ENCODE measurements around the gene CTNNBL1.

Gene CTNNBL1

DNA sequence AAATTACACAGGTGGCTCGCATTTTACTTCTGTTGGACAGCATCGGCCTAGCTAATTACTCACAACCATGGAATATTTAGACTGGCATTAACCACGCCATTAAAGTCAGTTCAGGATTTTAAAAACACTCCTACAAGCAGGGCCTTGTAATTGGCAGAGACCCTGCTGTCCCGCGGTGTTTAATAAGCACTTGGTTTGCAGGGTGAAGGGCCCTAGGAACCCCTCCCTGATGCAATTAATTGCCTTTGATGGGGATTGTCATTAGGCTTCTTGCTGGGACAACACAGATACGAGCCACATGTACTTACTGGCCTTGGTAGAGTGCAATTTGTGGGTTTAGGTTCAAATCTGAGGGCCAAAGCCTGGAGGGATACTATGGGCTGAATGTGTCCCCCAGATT lies 201.3 kb downstream of the CTNNBL1 start:
- no peaks in the 10 kb centered on the region for H3K9me3 ChIP-seq (replicated peaks in 1 of 11)
- no peak for TF ChIP-seq Cebpa-rat (IDR thresholded peaks at IDR 0.05)
- H3K4me2 ChIP-seq: no peak overlapping the region
- H3K27ac ChIP-seq: no peak overlapping the region
- H3K4me1 ChIP-seq: peaks cover 0 to 11% (median 7%) of the 10 kb centered on the region in 10 experiments; a peak in 11 of 20 replicates
- H3K36me3 ChIP-seq: no peaks in the 10 kb centered on the region
- H3K27me3 ChIP-seq: no peaks in the 10 kb centered on the region; a peak in 1 of 22 replicates
- peaks cover 0 to 3% (median 0%) of the 10 kb centered on the region in 11 experiments; a peak in 2 of 22 replicates for H4K20me1 ChIP-seq
- no peak overlapping the region for H3K4me3 ChIP-seq
- no peak overlapping the region for H3K9ac ChIP-seq

DNA sequence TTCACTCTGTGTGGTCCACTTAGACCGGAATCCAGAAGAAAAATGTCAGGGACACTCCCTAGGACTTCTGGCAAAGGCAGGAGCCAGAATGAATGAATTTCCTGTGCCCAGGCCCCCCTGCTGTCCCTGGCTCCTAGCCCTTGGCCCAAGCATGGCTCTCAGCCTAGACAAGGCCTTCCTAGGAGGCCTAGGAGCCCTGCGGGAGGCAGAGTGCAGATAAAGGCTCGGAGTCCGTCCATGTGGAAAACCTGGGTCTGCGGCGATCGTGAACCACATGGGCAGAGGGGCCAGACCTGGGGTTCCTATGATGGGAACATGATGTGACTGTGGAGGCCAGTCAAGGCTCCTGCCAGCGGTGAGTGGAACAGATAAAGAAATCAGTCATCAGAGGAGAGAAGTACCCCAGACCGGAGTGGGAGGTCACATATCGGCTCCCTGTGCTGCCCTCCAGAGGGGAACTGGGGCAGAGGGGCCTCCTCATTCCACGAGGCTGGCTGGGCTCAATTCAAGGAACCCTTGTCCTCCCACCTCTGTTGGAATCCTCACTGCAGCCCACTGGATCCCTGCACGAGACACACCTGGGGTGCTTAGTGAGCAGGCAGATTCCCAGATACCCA lies 203.2 kb downstream of the CTNNBL1 start:
- Histone ChIP-seq H3K9ac (no peak overlapping the region), H3K4me3 (no peak overlapping the region), H4K20me1 (peaks cover 0 to 8% (median 0%) of the 10 kb centered on the region in 11 experiments; a peak in 5 of 22 replicates), H3K4me2 (no peak overlapping the region), H3K9me3 (replicated peaks in 1 of 11) (no peaks in the 10 kb centered on the region), H3K27ac (no peak overlapping the region), H3K36me3 (no peaks in the 10 kb centered on the region), H3K4me1 (peaks cover 0 to 11% (median 7%) of the 10 kb centered on the region in 10 experiments; a peak in 11 of 20 replicates), H3K27me3 (peaks cover 3 to 14% (median 9%) of the 10 kb centered on the region in 11 experiments)
- no peak for TF ChIP-seq Cebpa-rat (IDR thresholded peaks at IDR 0.05)

DNA sequence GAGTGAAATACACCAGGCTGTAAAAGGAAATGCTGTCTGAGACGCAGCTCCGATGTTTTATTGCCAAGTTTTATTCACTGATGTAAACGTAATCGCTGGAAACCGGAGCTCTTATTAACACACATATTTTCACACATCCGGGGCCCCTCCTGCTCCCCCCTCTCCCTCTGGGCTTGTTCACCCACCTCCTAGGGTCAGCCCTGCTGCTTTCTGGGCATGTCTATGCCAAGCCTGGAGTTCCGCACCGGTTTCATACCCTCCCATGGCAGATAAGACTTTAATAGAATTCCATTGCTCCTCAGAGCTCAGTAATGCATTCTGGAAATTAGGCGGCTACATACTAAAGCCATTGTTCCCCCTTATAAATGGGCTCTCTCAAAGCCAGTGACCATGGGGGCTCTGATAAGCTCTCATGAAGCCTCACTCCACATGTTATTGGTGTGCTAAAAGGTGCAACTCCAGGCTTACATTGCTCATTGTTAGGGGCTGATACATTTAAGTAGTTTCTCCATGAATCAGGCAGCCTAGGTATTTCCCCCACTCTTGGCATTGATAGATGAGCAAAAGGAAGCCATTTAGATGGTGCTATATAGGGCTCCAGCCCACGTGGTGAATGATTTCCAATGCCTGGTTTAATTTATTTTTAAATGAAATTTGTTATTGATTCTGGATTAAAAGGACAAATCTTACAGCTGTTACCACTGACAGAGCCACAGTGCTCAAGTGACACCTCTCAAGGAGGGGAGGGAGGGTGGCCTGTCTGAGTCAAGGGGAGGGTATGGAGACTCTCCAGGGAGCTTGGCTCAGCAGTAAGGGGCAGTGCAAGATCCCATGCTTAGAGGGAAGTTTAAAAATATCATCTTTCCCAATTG lies 204.6 kb downstream of the CTNNBL1 start:
- H3K27me3 ChIP-seq: peaks cover 17 to 28% (median 23%) of the 10 kb centered on the region in 11 experiments
- H3K9me3 ChIP-seq (replicated peaks in 1 of 11): no peaks in the 10 kb centered on the region
- peaks cover 0 to 12% (median 7%) of the 10 kb centered on the region in 10 experiments; a peak in 12 of 20 replicates for H3K4me1 ChIP-seq
- H3K27ac ChIP-seq: no peak overlapping the region
- no peaks in the 10 kb centered on the region for H3K36me3 ChIP-seq
- no peak for TF ChIP-seq Cebpa-rat (IDR thresholded peaks at IDR 0.05)
- no peak overlapping the region for H3K4me2 ChIP-seq
- no peak overlapping the region for H3K4me3 ChIP-seq
- H3K9ac ChIP-seq: no peak overlapping the region
- H4K20me1 ChIP-seq: peaks cover 0 to 13% (median 0%) of the 10 kb centered on the region in 11 experiments; a peak in 9 of 22 replicates

DNA sequence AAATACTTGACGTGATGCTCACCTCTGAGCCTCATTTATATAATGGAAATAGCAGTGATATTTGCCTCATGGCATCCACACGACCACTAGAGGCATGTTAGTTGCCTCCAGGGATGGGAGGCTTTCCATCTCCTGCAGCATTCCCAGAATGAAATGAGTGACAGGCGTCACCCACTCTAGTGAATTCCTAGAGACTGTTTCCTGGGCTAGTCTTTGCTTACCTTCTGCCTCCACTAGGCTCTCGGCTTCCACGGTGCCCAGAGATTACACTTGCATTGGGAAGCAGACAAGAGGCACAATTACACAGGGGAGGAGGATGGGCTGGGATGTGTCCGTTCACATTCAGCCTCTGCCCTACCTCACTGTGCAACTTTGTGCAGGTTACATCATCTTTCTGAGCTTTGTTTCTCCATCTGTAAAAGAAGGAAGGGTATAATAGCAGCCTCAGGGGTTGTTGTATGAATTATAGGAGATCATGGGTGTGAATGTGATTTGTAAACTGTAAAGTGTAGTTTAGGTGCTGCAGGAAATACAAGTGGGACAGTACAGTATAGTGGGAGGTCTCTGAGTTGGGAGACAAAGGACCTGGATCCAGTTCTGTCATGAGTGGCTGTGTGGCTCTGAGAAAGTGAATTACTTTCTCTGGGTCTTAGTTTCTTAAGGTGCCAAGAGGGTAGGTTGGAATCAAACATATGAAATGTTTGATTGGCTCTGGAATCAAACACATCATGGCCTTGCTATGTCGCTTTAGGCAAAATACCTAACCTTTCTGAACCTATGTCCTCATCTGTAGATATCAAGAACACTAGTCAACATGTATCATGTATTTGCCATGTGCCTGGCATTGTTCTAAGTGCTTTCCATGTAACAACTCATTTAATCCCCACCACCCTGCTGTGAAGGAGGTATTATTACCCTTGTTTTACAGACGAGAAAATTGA lies 205.5 kb downstream of the CTNNBL1 start:
- Histone ChIP-seq H3K9me3 (replicated peaks in 1 of 11) (no peaks in the 10 kb centered on the region), H3K4me2 (no peak overlapping the region), H4K20me1 (peaks cover 0 to 21% (median 0%) of the 10 kb centered on the region in 11 experiments; a peak in 9 of 22 replicates), H3K4me1 (peaks cover 0 to 9% (median 2%) of the 10 kb centered on the region in 10 experiments; a peak in 12 of 20 replicates), H3K27me3 (peaks cover 26 to 37% (median 32%) of the 10 kb centered on the region in 11 experiments), H3K27ac (no peak overlapping the region), H3K4me3 (no peak overlapping the region), H3K36me3 (no peaks in the 10 kb centered on the region), H3K9ac (no peak overlapping the region)
- TF ChIP-seq Cebpa-rat (IDR thresholded peaks at IDR 0.05): no peak

DNA sequence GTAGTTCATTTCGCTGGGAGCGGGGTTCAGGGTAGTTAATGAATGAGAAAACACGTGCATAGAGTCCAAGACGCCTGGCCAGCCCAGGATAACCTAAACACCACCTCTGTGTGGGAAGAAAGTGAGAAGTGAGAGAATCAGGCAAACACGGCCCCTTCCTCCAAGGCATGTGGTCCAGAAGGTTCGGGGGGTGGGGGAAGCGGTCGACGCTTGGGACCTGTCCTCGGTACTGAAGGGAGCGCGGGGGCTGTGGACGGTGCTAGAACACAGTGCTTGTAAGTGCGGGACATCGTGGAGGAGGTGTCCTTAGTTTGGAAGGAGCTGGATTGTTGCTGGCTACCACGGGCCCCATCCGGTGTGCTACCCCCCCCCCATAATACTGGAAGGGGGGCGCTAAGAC lies 207.4 kb downstream of the CTNNBL1 start:
- Histone ChIP-seq H4K20me1 (peaks cover 0 to 33% (median 6%) of the 10 kb centered on the region in 11 experiments; a peak in 9 of 22 replicates), H3K9me3 (replicated peaks in 1 of 11) (no peaks in the 10 kb centered on the region), H3K4me1 (peaks cover 0 to 7% (median 0%) of the 10 kb centered on the region in 10 experiments; a peak in 2 of 20 replicates), H3K4me2 (no peak overlapping the region), H3K9ac (no peak overlapping the region), H3K36me3 (no peaks in the 10 kb centered on the region), H3K27me3 (peaks cover 39 to 55% (median 48%) of the 10 kb centered on the region in 11 experiments), H3K4me3 (no peak overlapping the region), H3K27ac (no peak overlapping the region)
- TF ChIP-seq Cebpa-rat (IDR thresholded peaks at IDR 0.05): no peak

DNA sequence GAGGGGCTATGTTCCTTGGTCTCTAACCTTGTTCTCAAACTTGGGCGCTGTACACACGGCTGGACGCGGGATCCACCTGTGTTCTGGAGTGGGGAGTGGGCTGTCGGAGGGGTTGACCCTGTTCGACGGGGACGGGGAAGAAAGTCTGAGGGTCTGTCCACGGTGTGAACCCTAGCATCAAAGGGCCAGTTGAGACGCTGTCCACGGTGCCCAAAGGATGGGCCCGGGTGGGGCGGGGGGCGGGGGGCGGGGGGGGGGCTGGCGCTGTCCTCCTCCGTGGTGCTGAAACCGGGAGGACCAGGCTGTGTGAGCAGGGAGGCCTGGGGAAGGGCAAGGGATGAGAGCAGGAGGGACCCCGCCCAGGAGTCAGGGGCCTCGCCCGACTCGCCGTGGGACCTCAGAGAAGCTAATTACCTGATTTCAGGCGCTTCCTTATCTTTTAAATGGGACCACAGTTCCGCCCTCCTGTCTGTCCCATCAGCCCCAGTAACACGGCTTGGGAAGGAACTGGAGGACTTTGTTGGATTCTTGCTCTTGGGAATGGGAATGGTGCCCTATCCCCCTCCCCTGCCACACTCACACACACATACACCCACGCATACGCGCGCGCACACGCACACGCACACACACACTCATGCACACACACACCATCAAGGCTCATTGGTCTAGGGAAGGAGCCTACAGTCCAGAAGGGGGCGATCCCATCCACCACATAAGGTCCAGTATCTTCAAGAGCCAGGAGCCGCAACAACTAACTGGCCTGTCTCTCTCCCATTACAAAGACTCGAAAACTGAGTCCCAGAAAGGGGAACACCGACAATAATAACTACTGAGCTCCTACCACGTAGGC lies 208.0 kb downstream of the CTNNBL1 start:
- peaks cover 0 to 33% (median 6%) of the 10 kb centered on the region in 11 experiments; a peak in 10 of 22 replicates for H4K20me1 ChIP-seq
- peaks cover 45 to 62% (median 54%) of the 10 kb centered on the region in 11 experiments for H3K27me3 ChIP-seq
- H3K9me3 ChIP-seq (replicated peaks in 1 of 11): no peaks in the 10 kb centered on the region
- peaks cover 0 to 7% (median 0%) of the 10 kb centered on the region in 10 experiments; a peak in 2 of 20 replicates for H3K4me1 ChIP-seq
- H3K36me3 ChIP-seq: no peaks in the 10 kb centered on the region
- no peak overlapping the region for H3K4me3 ChIP-seq
- H3K4me2 ChIP-seq: no peak overlapping the region; a peak in 1 of 22 replicates
- H3K27ac ChIP-seq: no peak overlapping the region
- no peak for TF ChIP-seq Cebpa-rat (IDR thresholded peaks at IDR 0.05)
- no peak overlapping the region for H3K9ac ChIP-seq

DNA sequence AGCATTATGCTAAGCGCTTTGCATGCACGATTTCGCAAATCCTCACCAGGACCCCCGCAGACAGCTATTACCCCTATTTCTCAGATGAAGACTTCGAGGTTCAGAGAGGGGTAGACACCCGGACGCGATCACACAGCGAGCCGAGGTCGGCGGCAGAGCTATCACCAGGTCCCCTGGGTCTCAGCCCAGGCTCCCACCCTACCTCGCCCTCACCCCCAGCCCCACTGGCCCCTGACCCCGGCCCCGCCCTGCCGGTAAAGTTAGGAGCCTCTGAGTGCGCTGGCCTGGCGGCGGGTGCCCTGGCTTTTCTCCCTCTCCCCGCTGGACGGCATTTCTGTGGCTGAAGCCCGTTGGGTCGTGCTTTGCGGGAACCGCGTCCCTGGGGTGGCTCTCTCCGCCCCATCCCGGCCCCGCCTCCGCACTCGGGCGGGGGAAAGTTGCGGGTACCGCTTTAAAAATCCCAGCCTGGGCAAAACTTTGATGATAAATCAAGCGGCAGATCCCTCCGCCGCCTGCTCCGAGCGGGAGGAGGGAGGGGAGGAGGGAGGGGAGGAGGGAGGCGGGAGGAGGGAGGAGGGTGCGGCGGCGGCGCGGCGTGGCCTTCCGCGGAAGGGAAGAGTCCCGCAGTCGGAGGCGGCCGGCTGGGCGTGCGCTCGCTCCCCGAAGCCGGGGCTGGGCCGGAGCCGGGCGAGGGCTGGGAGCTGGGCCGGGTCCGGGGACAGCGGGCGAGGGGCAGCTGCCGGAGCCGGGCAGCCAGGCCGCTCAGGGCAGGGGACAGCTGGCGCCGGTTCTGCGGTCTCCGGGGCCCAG lies 208.9 kb downstream of the CTNNBL1 start, which contains the start of gene VSTM2L:
VSTM2L (plus strand) TSS at position 624 of the 810 bp plus-strand sequence. CDS start 224 bp downstream, outside the sequence.
- Histone ChIP-seq H3K36me3 (no peaks in the 10 kb centered on the region), H3K27ac (no peak within 1 kb of the TSS), H3K9ac (peak within 1 kb of the TSS in 2 of 11 experiments; percentile 36 to 38; a peak in 3 of 22 replicates), H3K4me3 (peak within 1 kb of the TSS in 9 of 10 experiments; percentile 38 to 64 (median 49); a peak in 18 of 20 replicates), H4K20me1 (peaks cover 0 to 33% (median 6%) of the 10 kb centered on the region in 11 experiments; a peak in 10 of 22 replicates), H3K9me3 (replicated peaks in 1 of 11) (no peaks in the 10 kb centered on the region), H3K4me2 (peak within 1 kb of the TSS; percentile 56 to 82 (median 64)), H3K27me3 (peaks cover 50 to 70% (median 62%) of the 10 kb centered on the region in 11 experiments), H3K4me1 (peaks cover 0 to 7% (median 0%) of the 10 kb centered on the region in 10 experiments; a peak in 2 of 20 replicates)
- no peak for TF ChIP-seq Cebpa-rat (IDR thresholded peaks at IDR 0.05)
